Right lung (tissue), 10 donors: ENCODE data around the gene SIN3B. TPM values are rescaled to one million over a fixed set of nuclear protein-coding genes. Genes with fewer than 3 reads are reported as not detected.
"Not testable (repeated sequence)": the region's sequence is repeated elsewhere in the genome, so short reads cannot be mapped to it uniquely, and the experiment has no call there.

ENCODE experiments used
- DNase-seq, 2 donors: peaks; one replicate each; pipeline ENCODE4 v3.0.0-alpha.2; 2013
- long read RNA-seq, 8 donors: transcript quantifications; one replicate each; lab custom pipeline, GENCODE V29; 2026
- polyA plus RNA-seq, 5 donors: library from polyadenylated mRNA; unstranded; fragments of 120-200 nt; gene quantifications; one replicate each; pipeline versions ENCODE4 v1.2.1 to v1.2.3, GENCODE V29; 2013; ENCODE audit warnings: inconsistent platforms in 1 of 5, low replicate concordance in 1 of 5; ENCODE audit not compliant: insufficient read length in 5 of 5, insufficient read depth in 1 of 5

SIN3B gene, protein sequence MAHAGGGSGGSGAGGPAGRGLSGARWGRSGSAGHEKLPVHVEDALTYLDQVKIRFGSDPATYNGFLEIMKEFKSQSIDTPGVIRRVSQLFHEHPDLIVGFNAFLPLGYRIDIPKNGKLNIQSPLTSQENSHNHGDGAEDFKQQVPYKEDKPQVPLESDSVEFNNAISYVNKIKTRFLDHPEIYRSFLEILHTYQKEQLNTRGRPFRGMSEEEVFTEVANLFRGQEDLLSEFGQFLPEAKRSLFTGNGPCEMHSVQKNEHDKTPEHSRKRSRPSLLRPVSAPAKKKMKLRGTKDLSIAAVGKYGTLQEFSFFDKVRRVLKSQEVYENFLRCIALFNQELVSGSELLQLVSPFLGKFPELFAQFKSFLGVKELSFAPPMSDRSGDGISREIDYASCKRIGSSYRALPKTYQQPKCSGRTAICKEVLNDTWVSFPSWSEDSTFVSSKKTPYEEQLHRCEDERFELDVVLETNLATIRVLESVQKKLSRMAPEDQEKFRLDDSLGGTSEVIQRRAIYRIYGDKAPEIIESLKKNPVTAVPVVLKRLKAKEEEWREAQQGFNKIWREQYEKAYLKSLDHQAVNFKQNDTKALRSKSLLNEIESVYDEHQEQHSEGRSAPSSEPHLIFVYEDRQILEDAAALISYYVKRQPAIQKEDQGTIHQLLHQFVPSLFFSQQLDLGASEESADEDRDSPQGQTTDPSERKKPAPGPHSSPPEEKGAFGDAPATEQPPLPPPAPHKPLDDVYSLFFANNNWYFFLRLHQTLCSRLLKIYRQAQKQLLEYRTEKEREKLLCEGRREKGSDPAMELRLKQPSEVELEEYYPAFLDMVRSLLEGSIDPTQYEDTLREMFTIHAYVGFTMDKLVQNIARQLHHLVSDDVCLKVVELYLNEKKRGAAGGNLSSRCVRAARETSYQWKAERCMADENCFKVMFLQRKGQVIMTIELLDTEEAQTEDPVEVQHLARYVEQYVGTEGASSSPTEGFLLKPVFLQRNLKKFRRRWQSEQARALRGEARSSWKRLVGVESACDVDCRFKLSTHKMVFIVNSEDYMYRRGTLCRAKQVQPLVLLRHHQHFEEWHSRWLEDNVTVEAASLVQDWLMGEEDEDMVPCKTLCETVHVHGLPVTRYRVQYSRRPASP
- 10 to 100 TPM; 51.2 to 83.5 (median 72.8) TPM for polyA plus RNA-seq
- long read RNA-seq, donor 1, full-length matches to known transcripts: 9 of 34 reads
- long read RNA-seq, donor 1, partial matches to known transcripts: 25 of 34 reads
- long read RNA-seq, donor 1, other reads (novel, unspliced or antisense): 0 of 34 reads
- long read RNA-seq, donor 2, partial matches to known transcripts: 14 of 16 reads
- long read RNA-seq, donor 2, other reads (novel, unspliced or antisense): 0 of 16 reads
- long read RNA-seq, donor 3, transcript SIN3B-212 (2 exons, 517 nt): major isoform, 8 of 19 reads
- long read RNA-seq, donor 3, partial matches to known transcripts: 5 of 19 reads
- long read RNA-seq, donor 3, other reads (novel, unspliced or antisense): 0 of 19 reads
- long read RNA-seq, donor 4, transcript SIN3B-212 (2 exons, 517 nt): major isoform, 7 of 23 reads
- long read RNA-seq, donor 4, partial matches to known transcripts: 5 of 23 reads
- long read RNA-seq, donor 4, other reads (novel, unspliced or antisense): 0 of 23 reads
- long read RNA-seq, donor 5, full-length matches to known transcripts: 7 of 27 reads
- long read RNA-seq, donor 5, partial matches to known transcripts: 20 of 27 reads
- long read RNA-seq, donor 5, other reads (novel, unspliced or antisense): 0 of 27 reads
- long read RNA-seq, donor 6, transcript SIN3B-205 (5 exons, 904 nt): major isoform, 5 of 36 reads
- long read RNA-seq, donor 6, partial matches to known transcripts: 29 of 36 reads
- long read RNA-seq, donor 6, other reads (novel, unspliced or antisense): 0 of 36 reads
- long read RNA-seq, donor 7, full-length matches to known transcripts: 7 of 63 reads
- long read RNA-seq, donor 7, partial matches to known transcripts: 56 of 63 reads
- long read RNA-seq, donor 7, other reads (novel, unspliced or antisense): 0 of 63 reads
- long read RNA-seq, donor 8, partial matches to known transcripts: 9 of 11 reads
- long read RNA-seq, donor 8, other reads (novel, unspliced or antisense): 0 of 11 reads

DNA sequence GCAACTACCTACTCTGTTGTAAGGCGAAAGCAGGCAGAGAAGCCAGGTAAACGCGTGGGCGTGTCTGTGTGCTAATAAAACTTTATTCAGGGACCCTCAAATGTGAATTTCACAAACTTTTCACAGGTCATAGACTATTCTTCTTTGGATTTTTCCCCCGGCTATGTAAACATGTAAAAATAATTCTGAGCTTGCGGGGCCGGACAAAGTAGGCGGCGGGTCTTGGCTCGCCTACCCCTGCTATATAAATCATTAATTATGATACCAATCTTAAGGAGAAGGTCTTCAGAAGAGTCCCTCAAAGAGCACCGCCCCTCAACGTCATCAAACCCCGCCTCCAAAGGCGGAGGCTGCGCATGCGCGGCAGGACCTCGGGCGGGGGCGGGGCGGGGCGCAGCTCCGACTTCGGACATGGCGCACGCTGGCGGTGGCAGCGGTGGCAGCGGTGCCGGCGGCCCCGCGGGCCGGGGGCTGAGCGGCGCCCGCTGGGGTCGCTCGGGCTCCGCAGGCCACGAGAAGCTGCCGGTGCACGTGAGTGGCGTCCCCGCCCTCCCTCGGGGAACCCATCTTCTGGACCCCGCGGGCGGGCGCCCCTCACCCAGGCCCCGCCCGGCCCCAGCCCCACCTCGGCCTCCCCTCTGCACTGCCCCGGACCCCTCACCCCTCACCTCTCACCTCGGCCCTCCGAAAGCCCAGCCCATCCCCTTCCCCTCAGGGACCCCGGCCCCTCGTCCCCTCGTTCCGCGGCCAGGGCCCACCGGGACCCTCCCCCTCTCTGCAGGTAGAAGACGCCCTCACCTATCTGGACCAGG lies at the start of gene SIN3B:
Gene SIN3B (plus strand): TSS at position 389 of the 812 bp plus-strand sequence. CDS start 23 bp downstream, at position 412.
- peak; percentile 90 to 91 for DNase-seq

DNA sequence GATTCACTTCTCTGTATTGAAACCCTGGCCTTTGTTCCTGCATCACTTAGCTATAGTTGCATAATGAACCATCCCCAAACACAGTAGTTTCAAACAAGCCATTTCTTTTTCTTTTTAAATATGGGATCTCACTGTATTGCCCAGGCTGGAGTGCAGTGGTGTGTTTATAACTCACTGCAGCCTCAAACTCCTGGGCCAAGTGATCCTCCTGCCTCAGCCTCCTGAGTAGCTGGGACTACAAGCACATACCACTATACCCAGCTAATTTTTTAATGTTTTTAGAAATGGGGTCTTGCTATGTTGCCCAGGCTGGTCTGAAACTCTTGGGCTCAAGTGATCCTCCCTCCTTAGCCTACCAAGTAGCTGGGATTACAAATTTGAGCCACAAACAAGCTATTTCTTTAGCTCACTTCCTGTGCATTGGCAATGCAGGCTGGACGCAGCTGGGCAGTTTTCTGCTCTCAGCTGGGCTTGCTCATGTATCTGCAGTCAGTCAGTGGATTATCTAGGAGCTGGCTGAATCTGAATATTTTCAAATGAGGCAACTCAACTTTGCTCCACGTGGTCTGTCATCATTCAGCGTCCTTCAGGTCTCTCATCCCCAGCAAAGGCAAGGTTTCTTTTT lies 49.5 kb upstream of the SIN3B start:
- DNase-seq: peak; percentile 8 to 19

DNA sequence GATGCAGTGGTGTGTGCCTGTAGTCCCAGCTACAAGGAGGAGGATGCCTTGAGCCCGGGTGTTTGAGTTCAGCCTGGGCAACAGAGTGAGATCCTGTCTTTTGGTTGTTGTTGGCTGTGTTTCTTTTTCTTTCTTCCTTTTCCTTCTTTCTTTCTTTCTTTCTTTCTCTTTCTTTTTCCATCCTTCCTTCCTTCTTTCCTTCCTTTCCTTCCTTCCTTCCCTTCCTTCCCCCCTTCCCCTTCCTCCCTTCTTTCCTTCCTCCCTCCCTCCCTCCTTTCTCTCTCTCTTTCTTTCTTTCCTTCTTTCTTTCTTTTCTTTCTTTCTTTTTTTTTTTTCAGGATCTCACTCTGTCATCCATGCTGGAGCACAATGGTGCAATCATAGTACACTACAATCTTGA lies 46.5 kb upstream of the SIN3B start:
- no peak for DNase-seq

DNA sequence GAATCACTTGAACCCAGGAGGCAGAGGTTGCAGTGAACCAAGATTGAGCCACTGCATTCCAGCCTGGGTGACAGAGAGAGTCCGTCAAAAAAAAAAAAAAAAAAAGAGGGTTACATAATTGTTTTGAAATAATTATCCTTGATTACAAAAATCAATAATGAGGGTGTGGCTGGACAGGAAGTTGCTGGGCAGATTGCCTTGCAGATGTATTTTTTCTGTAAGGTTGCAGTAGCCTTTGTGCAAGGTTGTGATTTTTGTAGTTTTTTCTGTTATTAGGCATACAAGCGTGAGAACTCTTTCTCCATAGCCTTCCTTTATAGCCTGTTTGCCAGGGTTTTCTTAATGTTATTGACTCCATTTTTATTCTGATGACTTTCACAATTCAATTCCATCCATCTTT lies 40.7 kb upstream of the SIN3B start:
- DNase-seq: no peak

DNA sequence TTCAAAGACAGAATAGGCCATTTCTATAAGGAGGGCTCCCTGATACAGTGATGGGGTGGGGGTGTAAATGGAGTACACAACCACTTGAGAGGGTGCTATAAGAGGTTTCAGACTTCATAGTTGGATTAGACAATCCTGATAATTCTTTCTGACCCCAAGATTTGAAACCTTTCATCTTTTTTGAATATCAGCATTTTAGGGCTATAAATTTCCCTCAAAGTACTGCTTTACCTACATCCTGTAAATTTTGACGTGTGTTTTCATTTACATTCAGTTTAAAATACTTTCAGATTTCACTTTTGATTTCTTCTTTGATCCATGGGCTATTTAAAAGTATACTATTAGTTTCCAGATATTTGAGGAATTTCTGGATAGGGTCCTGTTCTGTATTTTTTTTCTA lies 40.0 kb upstream of the SIN3B start:
- DNase-seq: no peak

DNA sequence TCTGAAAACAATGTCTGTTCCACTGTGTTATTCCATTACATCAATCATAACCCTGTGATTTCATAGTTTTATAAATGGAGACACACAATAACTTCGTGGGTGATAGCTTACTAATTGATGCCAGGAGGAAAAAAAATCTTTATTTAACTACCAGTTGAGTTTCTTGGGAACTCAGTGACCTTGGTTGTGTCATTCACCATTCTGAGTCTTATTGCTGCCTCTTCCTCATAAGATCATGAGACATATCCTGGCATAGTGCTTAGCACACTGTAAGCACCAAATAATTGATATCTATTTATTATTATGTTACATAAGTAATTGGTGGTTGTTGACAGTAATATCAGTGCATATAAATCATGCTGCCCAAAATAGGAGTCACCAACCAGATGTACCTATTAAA lies 39.1 kb upstream of the SIN3B start:
- DNase-seq: no peak

DNA sequence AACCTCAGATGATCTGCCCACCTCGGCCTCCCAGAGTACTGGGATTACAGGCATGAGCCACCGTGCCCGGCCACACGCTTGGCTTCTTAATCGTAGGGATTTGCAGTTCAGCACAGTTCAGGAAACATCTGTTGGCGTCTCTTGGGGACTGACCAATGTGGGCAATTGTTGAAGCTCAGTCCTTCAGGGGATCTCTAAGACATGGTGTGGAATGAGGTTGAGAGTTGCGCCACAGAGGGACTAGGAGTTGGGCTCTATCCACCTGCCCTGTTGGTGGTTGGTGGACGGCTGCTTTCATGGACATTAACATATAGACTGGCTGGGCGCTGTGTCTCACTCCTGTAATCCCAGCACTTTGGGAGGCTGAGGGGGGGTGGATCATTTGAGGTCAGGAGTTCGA lies 37.3 kb upstream of the SIN3B start:
- no peak for DNase-seq

DNA sequence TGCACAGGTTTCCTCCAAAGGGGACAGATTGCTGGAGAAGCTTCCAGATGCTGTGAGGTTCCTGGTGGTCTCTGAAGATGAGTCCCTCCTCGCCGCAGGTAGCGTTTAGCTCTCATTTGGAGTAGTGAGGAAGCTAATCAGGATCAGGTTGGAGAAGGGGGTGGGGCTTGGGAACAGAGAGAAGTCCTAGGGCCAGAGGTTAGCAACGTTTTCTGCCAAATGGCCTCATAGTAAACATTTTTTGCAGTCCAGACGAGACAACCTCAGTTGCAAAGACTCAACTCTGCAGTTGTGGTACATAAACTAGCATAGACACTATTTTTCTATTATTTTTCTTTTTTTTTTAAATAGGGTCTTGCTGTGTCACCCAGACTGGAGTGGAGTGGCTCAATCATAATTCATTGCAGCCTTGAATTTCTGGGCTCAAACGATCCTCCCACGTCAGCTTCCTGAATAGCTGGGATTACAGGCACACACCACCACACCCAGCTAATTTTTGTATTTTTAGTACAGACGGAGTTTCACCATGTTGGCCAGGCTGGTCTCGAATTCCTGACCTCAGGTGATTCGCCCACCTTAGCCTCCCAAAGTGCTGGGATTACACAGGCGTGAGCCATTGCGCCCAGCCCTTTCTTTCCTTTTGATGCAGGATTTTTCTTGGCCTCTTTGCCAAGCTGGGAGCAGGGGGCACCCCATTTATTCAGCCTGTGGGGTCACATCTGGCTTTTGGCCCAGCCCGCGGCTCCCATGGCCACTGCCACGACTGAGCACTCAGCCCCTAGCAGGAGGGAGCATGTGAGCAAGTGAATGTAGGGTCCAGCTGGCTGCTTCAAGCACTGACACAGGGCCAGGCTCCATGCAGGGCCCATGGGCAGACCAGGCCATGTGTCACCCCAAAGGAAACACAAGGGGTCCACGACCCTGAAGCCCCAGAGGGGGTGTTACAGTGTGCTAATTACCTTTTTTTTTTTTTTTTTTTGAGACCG lies 34.4 kb upstream of the SIN3B start:
- DNase-seq: no peak

DNA sequence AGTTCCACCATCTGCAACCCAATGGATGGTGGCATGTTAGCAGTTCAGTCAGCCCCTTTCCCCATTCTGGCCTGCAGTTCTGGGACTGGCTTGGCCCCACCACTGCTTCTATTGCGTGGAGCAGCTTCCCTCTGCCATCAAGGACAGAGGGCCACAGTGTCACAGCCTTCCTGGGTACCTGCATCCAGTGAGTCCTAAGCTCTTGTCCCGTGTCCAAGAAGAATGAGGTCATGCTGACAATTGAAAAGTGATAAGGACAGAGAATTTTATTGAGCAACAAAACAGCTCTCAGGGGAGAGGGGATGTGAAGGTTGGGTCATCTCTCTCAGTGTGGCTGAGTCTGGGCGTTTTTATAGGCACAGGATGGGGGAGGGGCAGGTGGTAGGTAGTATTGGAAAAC lies 33.5 kb upstream of the SIN3B start:
- no peak for DNase-seq

DNA sequence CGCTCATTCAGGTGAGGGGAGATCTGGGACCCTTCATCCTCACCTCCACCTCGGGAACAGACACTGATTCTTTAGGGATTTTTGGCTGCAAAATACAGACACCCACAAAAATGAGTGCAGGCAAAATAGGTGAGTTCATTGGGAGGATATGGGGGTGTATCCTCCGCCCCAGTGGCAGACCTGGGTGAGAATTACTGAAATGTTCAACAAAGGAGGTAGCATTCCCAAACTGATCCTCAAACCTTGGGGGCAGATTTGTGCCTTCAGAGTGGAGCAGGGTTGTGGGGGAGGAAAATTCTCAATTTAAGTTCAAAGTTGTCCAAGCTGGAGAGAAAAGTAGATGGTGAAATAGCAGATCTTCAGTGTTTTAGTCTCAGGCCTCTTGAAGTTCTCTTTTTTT lies 31.3 kb upstream of the SIN3B start:
- no peak for DNase-seq

DNA sequence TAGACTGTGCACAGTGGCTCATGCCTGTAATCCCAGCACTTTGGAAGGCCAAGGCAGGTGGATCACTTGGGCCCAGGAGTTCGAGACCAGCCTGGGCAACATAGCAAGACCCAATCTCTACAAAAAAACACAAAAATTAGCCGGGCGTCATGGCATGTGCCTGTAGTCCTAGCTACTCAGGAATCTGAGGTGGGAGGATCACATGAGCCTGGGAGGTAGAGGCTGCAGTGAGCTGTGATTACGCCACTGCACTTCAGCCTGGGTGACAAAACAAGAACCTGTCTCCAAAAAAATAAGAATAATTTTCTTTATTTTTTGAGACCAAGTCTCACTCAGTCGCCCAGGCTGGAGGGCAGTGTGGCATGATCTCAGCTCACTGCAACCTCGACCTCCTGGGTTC lies 30.9 kb upstream of the SIN3B start:
- not testable (repeated sequence) for DNase-seq

DNA sequence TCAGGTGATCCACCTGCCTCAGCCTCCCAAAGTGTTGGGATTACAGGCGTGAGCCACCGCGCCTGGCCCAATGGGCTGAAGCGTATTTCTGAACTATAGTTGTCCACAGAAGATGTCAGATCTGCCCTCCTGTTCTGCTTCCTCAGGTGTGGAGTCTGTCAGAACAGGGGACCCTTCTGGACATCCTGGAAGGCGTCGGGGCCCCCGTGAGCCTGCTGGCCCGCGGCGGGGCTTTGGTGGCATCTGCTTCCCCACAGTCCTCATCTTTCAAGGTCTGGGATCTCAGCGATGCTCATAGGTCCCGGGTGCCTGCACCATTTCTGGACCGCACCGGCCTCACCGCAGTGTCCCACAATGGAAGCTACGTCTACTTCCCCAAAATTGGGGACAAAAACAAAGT lies 29.5 kb upstream of the SIN3B start:
- DNase-seq: no peak

DNA sequence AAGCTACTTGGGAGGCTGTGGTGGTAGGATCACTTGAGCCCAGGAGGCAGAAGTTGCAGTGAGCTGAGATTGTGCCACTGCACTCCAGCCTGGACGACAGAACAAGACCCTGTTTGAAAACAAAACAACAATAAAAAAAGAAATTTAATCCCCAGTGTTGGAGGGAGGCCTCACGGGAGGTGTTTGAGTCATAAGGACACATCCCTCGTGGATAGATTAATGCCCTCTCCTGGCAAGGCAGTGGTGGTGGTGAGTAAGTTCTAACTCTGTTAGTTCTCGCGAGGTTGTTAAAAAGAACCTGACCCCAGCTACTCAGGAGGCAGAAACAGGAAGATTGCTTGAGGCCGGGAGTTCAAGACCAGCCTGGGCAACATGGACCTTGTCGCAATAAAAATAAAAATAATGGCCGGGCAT lies 27.6 kb upstream of the SIN3B start:
- no peak for DNase-seq

DNA sequence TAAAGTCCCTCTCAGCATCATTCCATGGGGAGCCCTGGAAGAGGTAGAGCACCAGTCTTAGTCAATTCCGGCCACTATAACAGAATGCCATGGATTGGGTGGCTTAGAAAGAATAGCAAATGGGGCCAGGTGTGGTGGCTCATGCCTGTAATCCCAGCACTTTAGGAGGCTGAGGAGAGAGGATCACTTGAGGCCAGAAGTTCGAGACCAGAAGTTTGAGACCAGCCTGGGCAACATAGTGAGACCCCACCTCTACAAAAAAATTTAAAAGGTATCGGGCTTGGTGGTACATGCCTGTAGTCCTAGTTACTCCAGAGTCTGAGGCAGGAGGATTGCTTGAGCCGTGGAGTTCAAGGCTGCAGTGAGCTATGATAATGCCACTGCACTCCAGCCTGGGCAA lies 25.0 kb upstream of the SIN3B start:
- no peak for DNase-seq

DNA sequence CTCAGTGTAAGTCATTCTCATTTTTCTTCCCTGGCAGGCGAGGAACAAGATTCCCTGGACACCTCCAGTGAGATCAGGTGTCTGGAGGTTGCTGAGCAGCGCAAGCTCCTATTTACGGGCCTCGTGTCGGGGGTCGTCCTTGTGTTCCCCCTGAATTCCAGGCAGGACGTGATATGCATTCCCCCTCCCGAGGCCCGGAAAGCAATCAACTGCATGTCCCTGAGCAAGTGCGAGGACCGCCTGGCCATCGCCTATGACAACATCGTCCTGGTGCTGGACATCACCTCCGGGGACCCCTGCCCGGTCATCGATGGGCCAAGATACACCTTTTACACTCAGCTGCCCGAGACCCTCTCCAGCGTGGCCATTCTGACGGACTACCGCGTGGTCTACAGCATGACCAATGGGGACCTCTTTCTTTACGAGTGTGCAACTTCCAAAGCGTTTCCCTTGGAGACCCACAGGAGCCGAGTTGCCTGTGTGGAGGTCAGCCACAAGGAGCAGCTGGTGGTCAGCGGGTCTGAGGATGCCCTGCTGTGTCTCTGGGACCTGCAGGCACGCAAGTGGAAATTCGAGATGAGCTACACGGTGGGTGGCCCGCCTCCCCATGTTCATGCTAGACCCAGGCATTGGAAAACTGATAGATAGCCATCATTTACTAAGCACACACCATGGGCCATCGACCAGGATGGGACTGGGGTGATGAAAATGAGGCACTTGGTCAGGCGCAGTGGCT lies 21.5 kb upstream of the SIN3B start:
- DNase-seq: no peak

DNA sequence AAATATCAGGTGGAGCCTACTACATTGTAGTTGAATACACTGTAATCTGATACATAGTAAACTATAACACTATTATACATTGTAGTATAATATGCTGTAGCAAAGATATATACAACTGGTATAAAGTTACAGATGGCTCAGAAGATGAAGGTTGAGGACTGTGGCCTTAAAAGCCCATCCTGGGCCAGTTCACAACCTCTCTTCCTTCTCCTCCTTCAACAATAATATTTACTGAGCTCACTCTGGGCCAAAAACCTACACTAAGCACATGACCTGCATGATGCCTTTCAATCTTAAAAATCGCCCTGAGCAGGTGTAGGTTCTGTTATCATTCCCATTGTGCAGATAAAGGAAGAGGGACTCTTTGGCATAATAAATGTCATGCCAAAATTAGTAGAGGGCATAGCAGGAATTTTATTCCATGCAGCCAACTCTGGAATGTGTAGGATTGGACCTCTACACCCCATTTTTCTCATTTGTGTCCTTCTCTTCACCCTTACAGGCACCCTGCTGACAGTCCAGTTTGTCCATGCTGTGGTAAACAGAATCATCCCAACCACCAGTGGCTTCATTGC lies 14.6 kb upstream of the SIN3B start:
- DNase-seq: no peak
